Central memory CD4-positive, alpha-beta T cell (primary cell): ENCODE data around the gene TRIM3.

ENCODE experiments used
- DNase-seq: peaks from one replicate; pipeline ENCODE4 v3.0.0; 2022

Gene TRIM3

GRCh38 chr11:6400431-6401345 is 73.1 kb downstream of the TRIM3 start:
- no peak for DNase-seq
